Measurements from ENCODE around the gene SWT1. TPM values are rescaled to one million over a fixed set of nuclear protein-coding genes. Genes with fewer than 3 reads are reported as not detected.

SWT1 gene
- total RNA-seq, 3 donors from 2014 or later = 10.5 to 13.9 (median 10.9) TPM

- intact Hi-C loops (cut with DNase I; ENCODE audit: low total_unique reads) = loop anchor here (5.0 kb wide), 1 partner anchor 514 kb away; no protein-coding TSS in a partner anchor
- H3K36me3 ChIP-seq = no peaks in the 10 kb centered on the region
Measured at GRCh38 chr1:185328255-185328654, 171.3 kb downstream of the SWT1 start.

GRCh38 chr1:185334182-185334581 lies 177.2 kb downstream of the SWT1 start:
- no peaks in the 10 kb centered on the region for H3K4me1 ChIP-seq
- no peak for DNase-seq (ENCODE audit: low spot score in 2 of 2)
- H3K27me3 ChIP-seq = no peaks in the 10 kb centered on the region
- H3K4me3 ChIP-seq = no peak overlapping the region
- H3K36me3 ChIP-seq = no peaks in the 10 kb centered on the region
- TF ChIP-seq POLR2AphosphoS5 (IDR thresholded peaks at IDR 0.05) (no peak), POLR2A (IDR thresholded peaks at IDR 0.05) (no peak), CTCF (IDR thresholded peaks at IDR 0.05) (no peak)
- intact Hi-C loops (cut with DNase I; ENCODE audit: low total_unique reads) = no loop called here
- H3K27ac ChIP-seq = no peak overlapping the region
- H3K9me3 ChIP-seq = no peaks in the 10 kb centered on the region

More at GRCh38 chr1:185328255-185328654, 171.3 kb downstream of the SWT1 start:
- Histone ChIP-seq H3K27ac (no peak overlapping the region), H3K4me1 (no peaks in the 10 kb centered on the region), H3K4me3 (no peak overlapping the region), H3K9me3 (no peaks in the 10 kb centered on the region), H3K27me3 (no peaks in the 10 kb centered on the region)
- no peak for DNase-seq (ENCODE audit: low spot score in 2 of 2)
- TF ChIP-seq CTCF (IDR thresholded peaks at IDR 0.05) (no peak), POLR2AphosphoS5 (IDR thresholded peaks at IDR 0.05) (no peak), POLR2A (IDR thresholded peaks at IDR 0.05) (no peak)

- Histone ChIP-seq H3K4me3 (no peak overlapping the region), H3K27ac (no peak overlapping the region), H3K27me3 (no peaks in the 10 kb centered on the region), H3K36me3 (no peaks in the 10 kb centered on the region), H3K9me3 (no peaks in the 10 kb centered on the region), H3K4me1 (no peaks in the 10 kb centered on the region)
- intact Hi-C loops (cut with DNase I; ENCODE audit: low total_unique reads) = no loop called here
- DNase-seq (ENCODE audit: low spot score in 2 of 2) = no peak
- TF ChIP-seq POLR2A (IDR thresholded peaks at IDR 0.05) = no peak
- no peak for TF ChIP-seq POLR2AphosphoS5 (IDR thresholded peaks at IDR 0.05)
Measured at GRCh38 chr1:185337246-185337645, 180.3 kb downstream of the SWT1 start.

GRCh38 chr1:185338719-185339622 lies 182.0 kb downstream of the SWT1 start:
- DNase-seq (ENCODE audit: low spot score in 2 of 2) = no peak

GRCh38 chr1:185341196-185341781 lies 184.3 kb downstream of the SWT1 start:
- H3K4me1 ChIP-seq = no peaks in the 10 kb centered on the region
- no peak for DNase-seq (ENCODE audit: low spot score in 2 of 2)
- no peaks in the 10 kb centered on the region for H3K36me3 ChIP-seq
- H3K27me3 ChIP-seq = no peaks in the 10 kb centered on the region
- H3K9me3 ChIP-seq = no peaks in the 10 kb centered on the region
- intact Hi-C loops (cut with DNase I; ENCODE audit: low total_unique reads) = no loop called here
- H3K4me3 ChIP-seq = no peak overlapping the region
- no peak overlapping the region for H3K27ac ChIP-seq
- TF ChIP-seq POLR2AphosphoS5 (IDR thresholded peaks at IDR 0.05) = no peak
- no peak for TF ChIP-seq POLR2A (IDR thresholded peaks at IDR 0.05)
- TF ChIP-seq CTCF (IDR thresholded peaks at IDR 0.05) = no peak

More at GRCh38 chr1:185338719-185339622, 182.0 kb downstream of the SWT1 start:
- intact Hi-C loops (cut with DNase I; ENCODE audit: low total_unique reads) = no loop called here
- Histone ChIP-seq H3K4me1 (no peaks in the 10 kb centered on the region), H3K36me3 (no peaks in the 10 kb centered on the region), H3K4me3 (no peak overlapping the region), H3K9me3 (no peaks in the 10 kb centered on the region), H3K27ac (peak overlapping the region in 1 of 2 donors; percentile 14), H3K27me3 (no peaks in the 10 kb centered on the region)
- TF ChIP-seq CTCF (IDR thresholded peaks at IDR 0.05) = no peak
- no peak for TF ChIP-seq POLR2A (IDR thresholded peaks at IDR 0.05)
- TF ChIP-seq POLR2AphosphoS5 (IDR thresholded peaks at IDR 0.05) = no peak

Other genes with a start within 250 kb of the SWT1 start
- gene NIBAN1, start 182.7 kb upstream of the SWT1 start, total RNA-seq = 10 to 100 TPM; 11.7 to 44.2 (median 34.7) TPM
- gene RNF2, start 111.6 kb upstream of the SWT1 start, total RNA-seq = 10 to 100 TPM; 17.1 to 28.7 (median 20.3) TPM
- gene TRMT1L, start 214 bp upstream of the SWT1 start, total RNA-seq = 10 to 100 TPM; 13.1 to 19.5 (median 18.7) TPM
- 10 to 100 TPM; 51.0 to 92.9 (median 91.1) TPM for gene IVNS1ABP, start 160.1 kb downstream of the SWT1 start, total RNA-seq